ENCODE measurements around the gene CTNNA3.

The CTNNA3 gene

DNA sequence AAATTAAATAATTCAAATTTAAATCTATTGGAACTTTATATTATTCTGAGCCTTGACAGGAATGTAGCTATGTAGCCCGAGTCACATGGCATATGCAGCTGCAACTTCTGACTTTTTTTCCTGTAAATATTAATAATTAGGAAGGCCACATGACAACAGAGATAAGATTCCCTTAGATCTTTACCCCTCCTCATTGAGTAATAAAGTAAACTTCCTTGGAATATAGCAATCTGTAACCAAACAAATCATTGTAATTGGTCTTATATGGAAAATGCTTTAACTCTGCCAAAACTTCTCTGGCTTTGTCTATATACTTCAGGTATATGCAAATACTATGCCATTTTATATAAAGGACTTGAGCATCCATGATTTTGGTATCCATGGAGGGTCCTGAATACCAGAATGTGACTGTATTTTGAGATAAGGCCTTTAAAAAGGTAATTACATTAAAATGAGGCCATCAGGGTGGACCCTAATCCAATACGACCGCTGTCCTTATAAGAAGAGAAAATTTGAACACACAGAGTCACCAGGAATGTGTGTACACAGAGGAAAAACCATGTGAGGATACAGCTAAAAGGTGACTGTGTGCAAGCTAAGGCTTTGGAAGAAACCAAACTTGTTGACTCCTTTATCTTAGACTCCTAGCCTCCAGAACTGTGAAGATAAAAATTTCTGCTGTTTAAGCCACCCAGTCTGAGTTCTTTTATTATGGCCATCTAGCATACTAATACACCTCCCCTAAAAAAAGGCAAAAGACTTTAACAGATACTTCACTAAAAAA, 222.0 kb downstream of the CTNNA3 start:
- TF ChIP-seq CTCF (IDR thresholded peaks at IDR 0.05) = no peak

DNA sequence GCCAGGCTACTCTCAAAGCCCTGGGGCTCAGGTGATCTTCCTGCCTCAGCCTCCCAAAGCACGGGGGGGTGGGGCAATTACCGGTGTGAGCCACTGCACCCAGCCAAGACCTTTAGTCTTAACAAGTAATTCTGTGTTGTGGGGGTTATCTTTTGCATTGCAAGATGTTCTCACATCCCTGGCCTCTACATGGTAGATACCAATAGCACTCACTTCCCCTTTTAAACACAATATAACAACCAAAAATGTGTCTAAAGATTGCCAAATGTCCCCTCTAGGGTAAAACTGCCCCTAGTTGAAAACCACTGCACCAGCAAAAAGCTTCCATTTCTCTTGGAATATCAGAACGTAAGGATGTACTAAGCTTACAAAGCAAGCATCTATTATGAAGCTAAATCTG, 225.0 kb downstream of the CTNNA3 start:
- no peak for TF ChIP-seq CTCF (IDR thresholded peaks at IDR 0.05)

DNA sequence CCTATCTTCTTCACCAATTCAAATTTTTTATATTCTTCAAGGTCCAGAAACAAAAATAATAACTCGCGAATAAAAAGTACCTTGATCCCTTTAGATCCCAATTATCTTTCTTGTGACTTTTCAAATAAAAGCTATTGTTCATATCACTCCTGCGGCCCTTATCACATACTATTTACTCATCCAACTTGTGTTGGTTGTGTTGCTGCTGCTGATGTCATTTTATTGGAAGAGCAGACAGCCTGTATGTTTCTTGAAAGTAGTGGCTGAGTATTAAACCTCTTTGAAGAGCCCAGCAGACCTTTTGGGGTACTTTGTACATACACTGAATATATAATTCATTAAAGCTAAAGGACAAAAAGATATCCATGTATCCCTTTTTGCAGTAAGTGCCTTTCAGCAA, 231.7 kb downstream of the CTNNA3 start:
- no peak for TF ChIP-seq CTCF (IDR thresholded peaks at IDR 0.05)

DNA sequence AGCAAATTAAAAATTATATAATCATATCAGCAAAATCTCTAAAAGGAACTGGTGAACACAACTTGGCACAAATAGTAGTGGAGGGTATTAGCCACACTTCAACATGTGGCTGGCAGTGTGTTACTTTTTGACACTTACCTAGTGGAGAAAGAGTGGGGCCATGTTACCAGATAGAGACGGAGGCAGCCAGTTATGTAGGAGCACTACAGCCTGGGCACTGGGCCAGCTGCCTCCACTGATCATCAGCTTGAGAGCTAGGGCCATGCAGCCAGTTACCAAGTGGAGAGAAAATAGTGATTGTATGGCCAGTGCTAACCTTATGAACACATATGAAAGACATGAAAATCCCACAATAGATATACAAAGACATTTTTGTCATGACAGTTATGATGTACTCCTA, 243.1 kb downstream of the CTNNA3 start:
- TF ChIP-seq CTCF (IDR thresholded peaks at IDR 0.05) = no peak

GRCh38 chr10:67438605-67439304, 257.2 kb downstream of the CTNNA3 start:
- TF ChIP-seq CTCF (IDR thresholded peaks at IDR 0.05) = no peak

DNA sequence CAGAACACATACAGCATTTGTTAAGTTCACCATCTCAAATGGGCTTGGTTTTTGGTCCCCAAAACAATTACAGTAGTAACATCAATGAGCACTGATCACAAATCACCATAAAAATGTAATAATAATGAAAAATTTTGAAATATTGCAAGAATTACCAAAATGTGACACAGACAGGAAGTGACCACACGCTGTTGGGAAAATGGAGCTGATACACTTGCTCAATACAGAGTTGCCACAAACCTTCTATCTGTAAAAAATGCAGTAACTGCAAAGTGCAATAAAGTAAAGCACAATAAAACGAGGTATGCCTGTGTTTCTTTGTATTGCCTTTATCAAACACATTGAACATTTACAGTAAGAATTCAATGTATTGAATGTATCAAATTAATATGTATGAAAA, 262.7 kb downstream of the CTNNA3 start:
- no peak for TF ChIP-seq CTCF (IDR thresholded peaks at IDR 0.05)

- no peak for TF ChIP-seq CTCF (IDR thresholded peaks at IDR 0.05)
These were observed 293.4 kb downstream of the CTNNA3 start for GRCh38 chr10:67402620-67403019.

Data from LNCAP (cell line).